ENCODE measurements around the gene MCOLN2.
"Not testable (repeated sequence)": the region's sequence is repeated elsewhere in the genome, so short reads cannot be mapped to it uniquely, and the experiment has no call there.

Gene MCOLN2

GRCh38 chr1:84996846-84997666 is at the start of gene MCOLN2:
MCOLN2 (minus strand) TSS chr1:84997113; CDS start chr1:84996872, 241 bp downstream.
- DNase-seq: no peak

DNA sequence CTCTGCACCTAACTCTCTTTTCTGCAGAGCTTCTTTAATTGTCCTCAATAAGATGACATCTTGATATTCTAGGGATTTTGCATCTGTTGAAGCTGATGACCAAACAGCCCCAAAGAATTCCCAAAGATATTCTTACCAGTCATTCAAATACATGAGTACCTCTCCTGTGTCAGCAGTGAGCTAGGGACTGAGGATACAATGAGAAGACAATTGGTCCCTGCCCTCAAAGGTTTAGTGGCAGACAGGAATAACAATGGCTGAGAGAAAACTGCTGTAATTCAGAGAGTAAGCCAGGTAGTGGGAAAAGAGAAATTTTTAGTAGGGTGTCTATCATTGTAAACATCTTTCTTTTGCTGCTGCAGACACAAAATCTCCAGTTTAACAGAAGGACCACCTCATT is 45.5 kb upstream of the MCOLN2 start:
- DNase-seq: no peak

- no peak for DNase-seq
These were observed 44.9 kb upstream of the MCOLN2 start for GRCh38 chr1:85041793-85042192.

DNA sequence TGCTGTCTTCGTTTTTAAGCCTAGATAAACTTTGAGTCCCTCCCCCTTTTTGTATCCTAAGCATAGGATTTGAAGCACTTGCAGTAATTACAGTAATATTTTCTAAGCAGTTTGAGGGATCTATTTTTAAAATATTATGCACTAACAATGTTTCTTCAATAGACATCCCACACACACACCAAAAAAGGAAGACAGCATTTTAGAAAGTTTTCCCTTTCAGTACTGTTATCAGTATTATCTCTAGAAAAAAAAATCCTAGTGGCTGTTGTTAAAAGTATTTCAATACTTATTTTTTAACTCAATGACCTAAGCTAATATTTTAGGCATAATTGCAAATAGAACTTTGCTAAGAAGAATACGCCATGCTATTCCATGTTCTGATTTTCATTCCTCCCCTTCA is 36.3 kb upstream of the MCOLN2 start:
- no peak for DNase-seq

DNA sequence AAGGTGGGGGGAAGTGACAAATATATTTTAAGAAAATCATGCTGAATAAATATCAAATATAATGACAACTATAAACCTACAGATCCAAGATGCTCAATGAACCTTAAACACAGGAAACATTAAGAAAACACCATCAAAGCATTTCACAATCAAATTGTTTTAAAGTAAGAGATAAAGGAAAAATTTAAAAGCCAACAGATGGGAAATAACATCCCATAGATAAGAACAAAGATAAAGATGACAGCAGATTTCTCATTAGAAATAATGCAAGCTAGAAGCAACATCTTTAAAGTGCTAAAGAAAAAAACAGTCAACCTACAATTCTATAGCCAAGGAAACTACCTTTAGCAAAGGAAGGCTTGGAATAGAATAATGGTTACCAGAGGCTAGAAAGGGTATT is 33.6 kb upstream of the MCOLN2 start:
- no peak for DNase-seq

DNA sequence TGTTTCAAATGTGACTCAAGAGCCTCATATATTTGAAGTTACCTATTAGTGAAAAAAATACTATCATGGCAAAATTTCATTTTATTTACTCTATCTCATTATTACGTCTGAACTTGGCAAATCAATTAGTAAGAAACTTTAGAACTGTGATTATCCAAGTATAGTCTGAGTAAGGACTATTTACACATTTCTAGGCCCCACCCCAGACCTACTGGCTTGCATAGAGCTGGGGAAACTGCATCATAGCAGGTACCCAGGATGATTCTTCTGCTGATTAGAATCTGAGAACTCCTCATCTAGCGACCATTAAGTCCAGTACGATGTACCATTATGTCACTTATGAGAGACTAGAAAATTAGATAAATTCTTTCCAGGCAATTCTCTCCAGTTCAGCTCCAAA is 31.2 kb upstream of the MCOLN2 start:
- no peak for DNase-seq

DNA sequence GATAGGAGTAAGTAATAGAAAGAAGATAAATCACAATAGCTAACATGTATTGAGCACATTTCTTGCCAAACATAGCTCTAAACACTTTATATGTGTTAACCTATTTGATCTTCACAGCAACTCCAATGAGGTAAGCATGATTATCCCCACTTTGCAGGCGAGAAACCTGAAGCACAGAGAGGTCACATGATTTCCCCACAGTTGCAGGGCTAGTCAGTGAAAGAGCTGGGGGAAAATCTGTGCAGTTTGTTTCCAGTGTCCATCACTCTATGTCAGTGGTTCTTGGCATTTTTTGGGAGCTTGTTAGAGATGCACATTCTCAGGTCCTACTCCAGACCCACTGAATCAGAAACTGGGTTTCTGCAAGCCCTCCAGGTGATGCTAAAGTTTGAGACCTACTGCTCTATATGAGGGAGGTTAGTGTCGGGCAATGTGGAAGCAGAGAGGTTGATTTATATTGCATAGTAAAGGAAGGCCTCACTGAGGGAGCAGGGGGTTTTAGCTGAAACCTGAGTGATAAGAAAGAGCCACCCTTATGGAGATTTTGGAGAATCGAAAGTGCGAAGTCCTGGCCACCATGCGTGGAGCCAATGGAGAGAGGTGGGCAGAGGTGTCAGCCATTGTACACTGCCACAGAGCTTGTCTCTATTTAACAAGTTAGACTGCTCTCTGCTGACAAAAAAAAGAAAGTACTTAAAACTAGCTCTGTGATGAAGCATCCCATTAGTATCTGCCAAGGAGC is 30.5 kb upstream of the MCOLN2 start:
- DNase-seq: no peak

- no peak for DNase-seq
These were observed 29.0 kb upstream of the MCOLN2 start for GRCh38 chr1:85025940-85026339.

DNA sequence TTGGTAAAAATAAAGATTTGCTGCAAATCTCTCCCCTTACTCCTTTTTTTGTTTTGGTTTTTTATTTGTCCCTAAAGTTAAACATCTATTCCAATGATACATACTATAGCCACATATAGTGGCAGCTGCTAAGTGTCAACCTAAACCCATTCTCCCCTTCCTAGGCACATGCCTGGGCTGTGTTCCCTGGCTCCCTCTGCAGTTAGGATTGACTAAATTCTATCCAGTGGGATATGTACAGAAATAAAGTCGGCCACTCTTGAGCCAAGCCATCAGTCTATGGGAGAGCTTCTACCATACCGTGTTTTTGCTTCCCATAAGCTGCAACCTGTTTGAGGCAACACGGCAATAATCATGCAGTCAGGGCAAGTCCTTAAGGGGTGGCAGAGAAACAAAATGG is 27.8 kb upstream of the MCOLN2 start:
- no peak for DNase-seq

DNA sequence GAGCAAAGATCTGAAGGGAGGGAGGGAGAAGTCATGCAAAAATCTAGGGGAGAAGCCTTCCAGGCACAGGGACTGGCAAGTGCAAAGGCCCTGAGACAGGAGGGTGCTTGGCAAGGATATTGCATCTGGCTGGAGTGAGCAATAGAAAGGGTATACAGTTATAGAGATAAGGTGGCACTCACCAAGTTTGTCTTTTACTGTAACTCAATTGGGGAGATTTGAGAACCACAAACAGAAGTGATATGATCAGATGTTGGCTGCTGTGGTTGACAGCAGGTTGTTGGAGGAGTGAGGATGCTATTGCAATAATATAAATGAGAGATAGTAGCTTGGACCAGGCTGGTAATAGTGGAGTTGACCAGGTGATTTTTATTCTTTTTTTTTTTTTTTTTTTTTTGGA is 25.8 kb upstream of the MCOLN2 start:
- DNase-seq: no peak

DNA sequence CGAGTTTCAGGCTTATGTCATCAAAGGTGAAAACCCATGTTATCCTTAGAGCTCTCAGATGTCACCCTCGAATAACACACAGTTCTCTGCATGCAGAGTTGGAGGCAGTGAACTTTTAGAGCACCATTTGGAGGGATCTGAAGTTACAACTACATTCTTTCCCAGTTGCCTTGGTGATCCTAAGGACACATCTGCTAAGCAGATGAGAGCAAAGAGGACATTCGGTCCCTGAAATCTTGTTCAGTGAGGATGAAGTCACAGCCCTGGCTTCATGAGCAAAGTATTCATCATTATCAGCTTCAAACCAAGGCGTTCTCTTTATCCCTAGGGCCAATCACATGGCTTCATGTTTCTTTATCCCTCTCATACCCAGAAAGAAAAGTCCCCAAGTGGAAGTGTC is 23.1 kb upstream of the MCOLN2 start:
- DNase-seq: no peak

- no peak for DNase-seq
These were observed 18.9 kb upstream of the MCOLN2 start for GRCh38 chr1:85015826-85016225.

- DNase-seq: not testable (repeated sequence)
These were observed 8.7 kb upstream of the MCOLN2 start for GRCh38 chr1:85005641-85006040.

DNA sequence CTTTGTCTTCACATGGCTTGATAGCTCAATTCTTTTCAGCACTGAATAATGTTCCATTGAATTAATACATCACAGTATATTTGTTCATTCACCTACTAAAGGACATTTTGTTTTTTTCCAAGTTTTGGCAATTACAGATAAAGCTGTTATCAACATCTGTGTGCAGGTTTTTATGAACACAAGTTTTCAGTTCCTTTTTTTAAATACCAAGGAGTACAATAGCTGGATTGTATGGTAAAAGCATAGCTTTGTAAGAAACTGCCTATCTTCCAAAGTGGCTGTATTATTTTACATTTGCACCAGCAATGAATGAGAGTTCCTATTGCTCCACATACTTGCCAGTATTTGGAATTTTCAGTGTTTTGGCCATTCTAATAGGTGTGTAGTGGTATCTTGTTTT is 4.8 kb upstream of the MCOLN2 start:
- no peak for DNase-seq

DNA sequence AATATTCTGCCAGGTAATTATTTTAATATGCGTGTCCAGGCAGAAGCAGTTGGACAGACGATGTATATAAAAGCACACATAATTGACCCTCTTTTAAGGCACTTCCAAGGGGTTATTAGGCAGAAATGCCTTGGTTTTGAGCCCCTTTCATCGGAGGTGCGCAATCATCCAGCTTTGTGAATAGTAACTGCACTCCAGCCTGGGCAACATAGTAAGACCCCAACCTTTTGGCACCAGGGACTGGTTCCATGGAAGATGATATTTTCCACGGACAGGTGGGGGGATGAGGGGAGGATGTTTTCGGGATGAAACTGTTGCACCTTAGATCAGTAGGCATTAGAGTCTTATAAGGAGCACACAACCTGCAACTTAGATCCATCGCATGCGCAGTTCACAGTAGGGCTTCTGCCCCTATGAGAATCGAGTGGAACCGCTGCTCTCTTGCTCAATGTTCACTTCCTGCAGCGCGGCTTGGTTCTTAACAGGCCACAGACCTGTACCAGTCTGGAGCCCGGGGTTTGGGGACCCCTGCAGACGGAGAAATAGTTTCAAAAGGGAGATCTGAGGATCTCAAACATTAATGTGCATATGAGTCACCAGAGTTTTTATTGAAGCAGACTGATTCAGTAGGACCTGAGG is 1.8 kb upstream of the MCOLN2 start:
- no peak for DNase-seq

DNA sequence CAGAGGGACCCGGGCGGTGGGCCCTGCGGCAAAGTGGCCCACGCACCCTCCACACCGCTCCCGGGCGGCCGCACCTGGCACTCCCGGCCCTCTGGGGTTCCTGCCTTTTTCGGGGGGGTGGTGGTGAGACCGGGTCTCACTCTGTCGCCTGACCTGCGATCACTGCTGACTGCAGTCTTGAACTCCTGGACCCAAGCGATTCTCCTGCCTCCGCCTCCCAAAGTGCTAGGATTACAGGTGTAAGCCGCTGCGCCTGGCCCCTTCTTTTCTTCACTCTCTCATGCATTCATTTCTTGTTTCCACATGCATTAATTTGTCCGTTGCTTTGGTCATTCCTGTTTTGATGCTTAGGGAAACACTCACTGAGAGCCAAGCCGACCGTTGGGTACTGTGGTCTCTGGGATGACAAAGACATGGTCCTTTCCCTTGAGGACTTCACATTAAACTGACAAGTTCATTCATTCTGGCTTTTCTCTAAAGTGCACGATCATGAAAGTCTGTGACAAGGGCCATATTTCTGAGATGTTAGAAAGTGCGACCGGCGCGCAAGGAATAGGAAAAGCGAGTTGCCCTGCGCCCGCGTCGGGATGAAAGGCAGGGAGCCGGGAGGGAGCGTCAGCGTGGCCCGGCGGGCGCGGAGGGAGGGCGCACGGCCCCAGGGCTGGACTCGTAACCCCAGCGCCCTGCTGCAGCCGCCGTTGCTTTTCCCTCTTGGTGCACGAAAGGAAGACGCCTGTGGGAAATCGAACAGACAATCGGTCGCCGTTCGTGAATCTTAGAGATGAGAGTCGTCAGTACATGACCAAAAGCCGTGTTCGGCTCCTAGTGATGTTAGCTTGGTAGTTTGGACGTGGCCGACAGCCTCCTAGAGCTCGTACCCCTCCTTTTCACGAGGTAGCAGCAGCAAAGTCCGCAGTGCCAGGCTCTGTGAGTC is 1.0 kb upstream of the MCOLN2 start:
- no peak for DNase-seq

- DNase-seq: no peak
These were observed 1.2 kb downstream of the MCOLN2 start for GRCh38 chr1:84995484-84996334.

DNA sequence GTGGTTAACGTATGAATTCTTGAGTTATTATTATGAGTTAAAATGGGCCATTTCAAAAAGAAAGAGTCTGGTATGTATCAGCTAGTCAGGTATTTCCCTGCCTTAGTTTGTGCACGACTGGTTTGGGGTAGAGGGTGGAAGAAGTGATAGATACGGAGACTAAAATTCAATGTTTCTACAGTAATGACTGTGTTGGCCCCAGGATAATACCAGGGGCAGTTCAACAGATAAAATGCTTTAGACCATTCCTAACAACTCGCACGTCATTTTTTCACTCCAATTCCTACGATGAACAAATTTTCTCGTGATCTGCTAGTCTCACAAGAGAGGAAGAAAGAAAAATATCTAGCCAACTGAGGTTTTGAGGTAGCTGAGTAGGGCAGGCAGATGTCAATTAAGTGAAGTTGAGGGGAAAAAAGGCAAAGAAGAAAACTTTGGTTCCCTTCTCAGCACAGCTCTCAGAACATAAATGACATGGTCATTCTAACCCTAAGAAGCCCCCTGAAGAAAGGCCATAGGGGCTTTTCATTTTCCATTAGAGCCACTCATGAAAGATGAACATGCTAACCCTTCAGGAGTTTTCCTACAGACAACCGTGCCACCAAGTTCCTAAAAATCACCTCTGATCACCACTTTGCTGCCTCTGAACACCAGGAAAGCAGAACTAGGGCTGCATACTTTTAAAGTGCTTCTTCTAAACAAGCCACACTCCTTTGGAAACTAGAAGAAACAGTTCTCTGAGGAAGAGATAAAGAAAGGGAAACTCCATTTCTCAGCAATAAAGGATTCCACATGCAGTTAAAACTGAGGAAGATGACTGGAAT is 5.6 kb downstream of the MCOLN2 start:
- DNase-seq: no peak

GRCh38 chr1:84988588-84988987 is 8.3 kb downstream of the MCOLN2 start:
- no peak for DNase-seq

DNA sequence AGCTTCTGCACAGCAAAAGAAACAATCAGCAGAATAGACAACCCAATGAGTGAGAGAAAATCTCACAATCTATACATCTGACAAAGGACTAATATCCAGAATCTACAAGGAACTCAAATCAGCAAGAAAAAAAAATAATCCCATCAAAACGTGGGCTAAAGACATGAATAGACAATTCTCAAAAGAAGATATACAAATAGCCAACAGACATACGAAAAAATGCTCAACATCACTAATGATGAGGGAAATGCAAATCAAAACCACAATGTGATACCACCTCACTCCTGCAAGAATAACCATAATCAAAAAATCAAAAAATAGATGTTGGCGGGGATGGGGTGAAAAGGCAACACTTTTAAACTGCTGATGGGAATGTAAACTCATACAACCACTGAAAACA is 10.4 kb downstream of the MCOLN2 start:
- not testable (repeated sequence) for DNase-seq

- no peak for DNase-seq
These were observed 11.5 kb downstream of the MCOLN2 start for GRCh38 chr1:84985365-84985764.

Measured in NCI-H2081 treated with DMSO at 0.1 percent for 48 hours (cell line).